NB4 (cell line): Measurements from ENCODE around the gene NR1D2.

Experiments
- CTCF ChIP-seq: IDR thresholded peaks from one replicate; pipeline ENCODE4 v1.5.1; 2012; ENCODE audit warnings: low read depth, low read length
- MYC ChIP-seq: IDR thresholded peaks from 2 replicates; pipeline ENCODE4 v1.6.1; 2011; ENCODE audit warnings: low read depth, low read length
- POLR2A ChIP-seq: IDR thresholded peaks from 2 replicates; pipeline ENCODE4 v1.6.1; 2011; ENCODE audit warnings: mild to moderate bottlenecking; ENCODE audit not compliant: insufficient read length; ENCODE audit errors: extremely low read depth

GRCh38 chr3:23940775-23941174, 4.3 kb upstream of the NR1D2 start:
- no peak for TF ChIP-seq POLR2A
- TF ChIP-seq CTCF: no peak
- TF ChIP-seq MYC: no peak
